Measurements from ENCODE around the gene EDEM2.

The EDEM2 gene

DNA sequence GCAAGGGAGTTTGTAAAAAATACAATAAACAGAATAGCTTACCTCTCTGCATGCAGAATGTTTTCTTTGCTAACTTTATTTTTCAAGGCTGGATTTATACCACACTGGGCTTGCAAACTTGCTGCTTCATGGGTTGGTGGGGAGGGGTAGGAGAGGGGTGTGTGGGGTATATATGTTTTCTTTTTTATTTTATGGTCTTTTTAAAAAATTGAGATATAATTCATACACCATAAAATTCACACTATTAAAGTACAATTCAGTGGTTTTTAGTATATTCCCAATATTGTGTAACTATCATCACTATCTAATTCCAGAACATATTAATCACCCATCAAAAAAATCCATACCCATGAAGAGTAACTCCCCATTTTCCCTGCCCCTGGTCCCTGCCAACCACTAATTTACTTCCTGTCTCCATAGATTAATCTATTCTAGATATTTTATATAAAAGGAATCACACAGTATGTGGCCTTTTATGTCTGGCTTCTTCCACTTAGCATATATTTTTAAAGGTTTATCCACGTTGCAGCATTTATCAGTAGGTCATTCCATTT, 40.2 kb downstream of the EDEM2 start:
- DNase-seq (ENCODE audit: low spot score), result no peak
- TF ChIP-seq, protein P1, sequence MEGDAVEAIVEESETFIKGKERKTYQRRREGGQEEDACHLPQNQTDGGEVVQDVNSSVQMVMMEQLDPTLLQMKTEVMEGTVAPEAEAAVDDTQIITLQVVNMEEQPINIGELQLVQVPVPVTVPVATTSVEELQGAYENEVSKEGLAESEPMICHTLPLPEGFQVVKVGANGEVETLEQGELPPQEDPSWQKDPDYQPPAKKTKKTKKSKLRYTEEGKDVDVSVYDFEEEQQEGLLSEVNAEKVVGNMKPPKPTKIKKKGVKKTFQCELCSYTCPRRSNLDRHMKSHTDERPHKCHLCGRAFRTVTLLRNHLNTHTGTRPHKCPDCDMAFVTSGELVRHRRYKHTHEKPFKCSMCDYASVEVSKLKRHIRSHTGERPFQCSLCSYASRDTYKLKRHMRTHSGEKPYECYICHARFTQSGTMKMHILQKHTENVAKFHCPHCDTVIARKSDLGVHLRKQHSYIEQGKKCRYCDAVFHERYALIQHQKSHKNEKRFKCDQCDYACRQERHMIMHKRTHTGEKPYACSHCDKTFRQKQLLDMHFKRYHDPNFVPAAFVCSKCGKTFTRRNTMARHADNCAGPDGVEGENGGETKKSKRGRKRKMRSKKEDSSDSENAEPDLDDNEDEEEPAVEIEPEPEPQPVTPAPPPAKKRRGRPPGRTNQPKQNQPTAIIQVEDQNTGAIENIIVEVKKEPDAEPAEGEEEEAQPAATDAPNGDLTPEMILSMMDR (IDR thresholded peaks at IDR 0.05; ENCODE audit: extremely low read depth, missing control alignments), result no peak

- DNase-seq (ENCODE audit: low spot score), result no peak
- TF ChIP-seq, protein P1 (IDR thresholded peaks at IDR 0.05; ENCODE audit: extremely low read depth, missing control alignments), result no peak
Observed at GRCh38 chr20:35104685-35105295, 42.3 kb downstream of the EDEM2 start.

GRCh38 chr20:35101620-35102019, 45.5 kb downstream of the EDEM2 start:
- TF ChIP-seq, protein P1 (IDR thresholded peaks at IDR 0.05; ENCODE audit: extremely low read depth, missing control alignments), result no peak
- DNase-seq (ENCODE audit: low spot score), result no peak

- DNase-seq (ENCODE audit: low spot score), result no peak
- TF ChIP-seq, protein P1 (IDR thresholded peaks at IDR 0.05; ENCODE audit: extremely low read depth, missing control alignments), result no peak
Observed at GRCh38 chr20:35093267-35093884, 53.8 kb downstream of the EDEM2 start.

DNA sequence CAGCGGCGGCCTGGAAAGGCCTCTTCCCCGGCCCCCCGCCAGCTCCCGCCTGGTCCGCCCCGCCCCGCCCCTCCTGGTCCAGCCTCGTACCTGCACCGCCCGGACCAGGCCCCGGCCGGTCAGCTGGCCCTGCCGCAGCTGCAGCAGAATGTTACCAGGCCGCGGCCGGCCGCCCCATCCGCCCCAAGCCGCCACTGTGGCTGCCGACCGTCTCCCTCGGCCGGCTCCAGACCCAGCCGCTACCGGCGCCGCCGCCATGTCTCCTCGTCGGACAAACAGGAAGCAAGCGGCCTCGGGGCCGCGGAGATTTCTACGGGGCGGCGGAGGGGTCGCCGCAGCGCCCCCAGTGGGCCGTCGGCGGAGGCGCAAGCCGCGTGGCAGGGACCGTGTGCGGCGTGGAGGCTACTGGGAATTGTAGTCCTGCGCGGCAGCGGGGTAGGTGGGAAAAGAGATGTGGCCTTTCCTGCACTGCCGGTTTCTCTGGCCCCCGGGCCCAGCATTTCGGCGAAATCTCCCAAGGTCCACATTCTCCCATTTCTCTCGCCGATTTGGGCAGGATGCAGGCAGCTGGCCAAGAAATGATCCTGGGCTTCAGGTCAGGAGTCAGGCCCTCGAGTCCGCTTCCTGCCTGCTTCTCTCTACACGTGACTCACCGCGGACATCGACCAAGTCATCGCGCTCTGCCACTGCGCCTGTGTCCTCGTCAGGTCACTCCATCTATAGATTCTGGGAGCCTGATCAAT, 54.4 kb downstream of the EDEM2 start, which contains the start of gene TRPC4AP:
Gene TRPC4AP (minus strand): TSS at position 284 of the 743 bp plus-strand sequence. CDS start 26 bp downstream, at position 258.
- TF ChIP-seq, protein P1 (IDR thresholded peaks at IDR 0.05; ENCODE audit: extremely low read depth, missing control alignments), result peak; percentile 87
- peak; percentile 94 for DNase-seq (ENCODE audit: low spot score)

DNA sequence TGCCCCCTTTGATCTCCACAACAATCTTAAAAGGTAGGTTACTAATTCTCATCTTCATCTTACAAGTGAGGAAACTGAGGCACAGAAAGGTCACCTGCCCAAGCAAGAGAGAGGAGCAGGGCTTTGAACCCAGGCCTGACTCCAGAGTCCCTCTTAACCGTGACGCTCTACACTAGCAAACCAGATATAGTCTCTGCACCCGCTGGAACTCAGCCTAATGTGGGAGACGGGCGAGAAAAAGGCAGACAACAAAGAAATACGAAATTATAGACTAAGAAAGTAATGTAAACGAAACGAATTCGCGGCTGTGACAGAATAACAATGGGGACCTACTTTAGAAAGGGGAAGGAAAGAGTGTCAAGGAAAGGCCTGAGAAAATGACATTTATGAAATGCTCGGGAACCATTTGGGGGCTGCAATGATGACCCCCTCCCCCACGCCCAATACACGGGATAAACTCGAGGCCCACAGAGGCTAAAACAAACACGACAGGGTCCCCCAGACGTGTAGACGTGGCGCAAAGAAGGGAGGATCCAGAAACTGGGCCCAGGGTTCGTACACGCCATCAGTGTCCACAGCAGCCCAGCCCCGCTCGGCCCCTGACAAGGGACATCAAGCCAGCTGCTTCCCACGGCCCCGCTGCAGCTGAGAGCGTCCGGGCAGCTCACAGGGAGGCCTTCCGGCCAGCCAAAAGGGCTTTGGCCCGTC, 55.2 kb downstream of the EDEM2 start:
- TF ChIP-seq, protein P1 (IDR thresholded peaks at IDR 0.05; ENCODE audit: extremely low read depth, missing control alignments), result no peak
- peak; percentile 19 for DNase-seq (ENCODE audit: low spot score)

All from GM20000 (cell line).